AG09309 (cell line): Measurements from ENCODE around the gene RMRP.

ENCODE experiments used
- DNase-seq: peaks from one replicate; pipeline ENCODE4 v3.0.0-alpha.2; 2010; ENCODE audit warnings: low read depth
- H3K4me3 ChIP-seq: 2 replicates; pipeline ENCODE4 v1.5.1; 2011; ENCODE audit warnings: mild to moderate bottlenecking, low read depth, low read length, moderate library complexity; ENCODE audit not compliant: control insufficient read depth
- CTCF ChIP-seq: IDR thresholded peaks from 2 replicates; pipeline ENCODE4 v1.5.1; 2011; ENCODE audit warnings: mild to moderate bottlenecking, low read depth, low read length, inconsistent platforms; ENCODE audit not compliant: insufficient read depth, control insufficient read depth; ENCODE audit errors: missing control alignments

Gene RMRP

GRCh38 chr9:35666549-35666948, 8.7 kb upstream of the RMRP start:
- no peak for DNase-seq
- TF ChIP-seq CTCF = no peak
- no peak overlapping the region for H3K4me3 ChIP-seq

- no peak for DNase-seq
- no peak overlapping the region for H3K4me3 ChIP-seq
Measured at GRCh38 chr9:35666045-35666444, 8.2 kb upstream of the RMRP start.

GRCh38 chr9:35665471-35665818, 7.6 kb upstream of the RMRP start:
- no peak for DNase-seq
- TF ChIP-seq CTCF = no peak

More at GRCh38 chr9:35666045-35666444, 8.2 kb upstream of the RMRP start:
- no peak for TF ChIP-seq CTCF

GRCh38 chr9:35664531-35665470, 7.0 kb upstream of the RMRP start, which contains the start of gene ARHGEF39:
TSS of gene ARHGEF39 (minus strand) at chr9:35665195. CDS start at chr9:35665169, 26 bp downstream.
- peak within 1 kb of the TSS; percentile 69 for H3K4me3 ChIP-seq
- no peak for DNase-seq
- peak; percentile 7 for TF ChIP-seq CTCF

More at GRCh38 chr9:35665471-35665818, 7.6 kb upstream of the RMRP start:
- peak overlapping the region; percentile 69 for H3K4me3 ChIP-seq

GRCh38 chr9:35662437-35662836, 4.6 kb upstream of the RMRP start:
- no peak overlapping the region for H3K4me3 ChIP-seq
- TF ChIP-seq CTCF = no peak
- DNase-seq = no peak

GRCh38 chr9:35661756-35662350, 4.0 kb upstream of the RMRP start:
- no peak for TF ChIP-seq CTCF
- no peak for DNase-seq
- no peak overlapping the region for H3K4me3 ChIP-seq
